Ishikawa (cell line): ENCODE measurements around the gene SYTL3.

Experiments used
- CEBPB ChIP-seq: IDR thresholded peaks from 2 replicates; pipeline ENCODE4 v1.6.1; 2012
- CREB1 ChIP-seq: IDR thresholded peaks from 2 replicates; pipeline ENCODE4 v1.6.1; 2012; ENCODE audit warnings: low read depth
- EGR1 ChIP-seq: IDR thresholded peaks from 2 replicates; pipeline ENCODE4 v1.6.1; 2012
- EP300 ChIP-seq: IDR thresholded peaks from 2 replicates; pipeline ENCODE4 v1.6.1; 2012; ENCODE audit warnings: borderline replicate concordance
- FOXM1 ChIP-seq: IDR thresholded peaks from 2 replicates; pipeline ENCODE4 v1.6.1; 2012; ENCODE audit warnings: low read depth, borderline replicate concordance
- MAX ChIP-seq: IDR thresholded peaks from 2 replicates; pipeline ENCODE4 v1.6.1; 2012
- NFIC ChIP-seq: IDR thresholded peaks from 2 replicates; pipeline ENCODE4 v1.6.1; 2012
- RAD21 ChIP-seq: IDR thresholded peaks from 2 replicates; pipeline ENCODE4 v1.6.1; 2012; ENCODE audit warnings: low read depth
- REST ChIP-seq: IDR thresholded peaks from 2 replicates; pipeline ENCODE4 v1.6.1; 2012; ENCODE audit warnings: low read depth, mild to moderate bottlenecking
- TAF1 ChIP-seq: IDR thresholded peaks from 2 replicates; pipeline ENCODE4 v1.6.1; 2012; ENCODE audit warnings: low read depth, mild to moderate bottlenecking
- TCF12 ChIP-seq: IDR thresholded peaks from 2 replicates; pipeline ENCODE4 v1.6.1; 2012; ENCODE audit warnings: low read depth
- TEAD4 ChIP-seq: IDR thresholded peaks from 2 replicates; pipeline ENCODE4 v1.6.1; 2012
- USF1 ChIP-seq: IDR thresholded peaks from 2 replicates; pipeline ENCODE4 v1.6.1; 2012
- YY1 ChIP-seq: IDR thresholded peaks from 2 replicates; pipeline ENCODE4 v1.6.1; 2012; ENCODE audit warnings: low read depth
- ZBTB7A ChIP-seq: IDR thresholded peaks from 2 replicates; pipeline ENCODE4 v1.6.1; 2012; ENCODE audit warnings: low read depth

SYTL3 gene

GRCh38 chr6:158799051-158799792 lies 149.4 kb downstream of the SYTL3 start:
- TF ChIP-seq CEBPB (no peak), TCF12 (no peak), NFIC (peak; percentile 24; the same call in 1 of the 2 replicates), YY1 (no peak), EP300 (no peak)

- TF ChIP-seq TCF12 (no peak), CREB1 (no peak), REST (no peak), YY1 (no peak), RAD21 (no peak), USF1 (no peak), NFIC (no peak), CEBPB (no peak), TAF1 (no peak), MAX (no peak)
Measured at GRCh38 chr6:158801655-158802294, 151.9 kb downstream of the SYTL3 start.

- TF ChIP-seq EGR1, result no peak
- no peak for TF ChIP-seq EP300
- no peak for TF ChIP-seq TCF12
- no peak for TF ChIP-seq USF1
- TF ChIP-seq NFIC, result no peak
- TF ChIP-seq RAD21, result no peak
Measured at GRCh38 chr6:158803733-158804143, 153.9 kb downstream of the SYTL3 start.

GRCh38 chr6:158804207-158804606 lies 154.4 kb downstream of the SYTL3 start:
- TF ChIP-seq TAF1, result no peak
- TF ChIP-seq TCF12, result no peak
- TF ChIP-seq NFIC, result no peak
- no peak for TF ChIP-seq EP300
- no peak for TF ChIP-seq CREB1
- no peak for TF ChIP-seq CEBPB
- TF ChIP-seq REST, result no peak
- no peak for TF ChIP-seq ZBTB7A
- TF ChIP-seq EGR1, result no peak
- no peak for TF ChIP-seq MAX
- no peak for TF ChIP-seq YY1

GRCh38 chr6:158805698-158806377 lies 156.0 kb downstream of the SYTL3 start:
- TF ChIP-seq REST (no peak), USF1 (no peak), RAD21 (no peak), TAF1 (no peak), MAX (no peak), ZBTB7A (no peak), CEBPB (no peak), EP300 (no peak), FOXM1 (no peak), TEAD4 (no peak), NFIC (no peak), CREB1 (no peak), TCF12 (no peak), YY1 (no peak), EGR1 (no peak)
